ENCODE measurements around the gene NUDT16L1.

Gene NUDT16L1

GRCh38 chr16:4695473-4696171 lies 2.3 kb downstream of the NUDT16L1 start:
- no peak for DNase-seq

DNA sequence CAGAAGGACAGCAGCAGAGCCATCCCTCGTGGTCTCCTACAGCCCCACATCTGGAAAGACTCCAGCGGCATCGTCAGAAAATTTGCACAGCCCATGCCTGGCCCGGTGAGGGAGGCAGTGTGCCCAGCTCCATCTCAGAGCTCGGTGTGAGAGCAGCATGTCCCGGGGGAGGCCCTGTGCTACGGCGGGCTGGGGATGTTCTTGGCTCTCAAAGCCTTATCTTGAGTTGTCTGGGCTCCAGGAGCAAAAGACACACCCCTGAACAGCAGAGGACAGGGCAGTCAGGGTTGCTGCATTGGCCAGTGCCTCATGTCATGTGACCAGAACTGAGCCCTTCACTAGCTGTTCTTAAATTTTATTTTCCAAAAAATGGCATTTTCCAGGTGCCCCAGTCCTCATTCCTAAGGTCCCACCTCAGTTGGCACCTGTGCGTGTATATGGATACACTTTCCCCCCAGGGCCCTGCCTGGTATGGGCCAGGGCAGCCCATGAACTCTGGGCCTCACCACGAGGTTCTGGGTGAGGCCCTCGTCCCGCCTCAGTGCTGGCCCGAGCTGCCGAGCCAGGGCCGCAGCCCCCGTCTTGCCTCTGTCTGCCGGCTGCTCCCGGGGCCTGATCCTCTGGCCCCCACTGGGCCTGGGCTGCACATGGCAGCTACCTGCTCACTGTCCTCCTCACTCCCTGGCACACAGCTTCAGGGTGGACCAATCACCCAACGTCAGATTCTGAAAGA lies 3.0 kb downstream of the NUDT16L1 start:
- DNase-seq = no peak

GRCh38 chr16:4696905-4697847 lies 3.8 kb downstream of the NUDT16L1 start:
- no peak for DNase-seq

DNA sequence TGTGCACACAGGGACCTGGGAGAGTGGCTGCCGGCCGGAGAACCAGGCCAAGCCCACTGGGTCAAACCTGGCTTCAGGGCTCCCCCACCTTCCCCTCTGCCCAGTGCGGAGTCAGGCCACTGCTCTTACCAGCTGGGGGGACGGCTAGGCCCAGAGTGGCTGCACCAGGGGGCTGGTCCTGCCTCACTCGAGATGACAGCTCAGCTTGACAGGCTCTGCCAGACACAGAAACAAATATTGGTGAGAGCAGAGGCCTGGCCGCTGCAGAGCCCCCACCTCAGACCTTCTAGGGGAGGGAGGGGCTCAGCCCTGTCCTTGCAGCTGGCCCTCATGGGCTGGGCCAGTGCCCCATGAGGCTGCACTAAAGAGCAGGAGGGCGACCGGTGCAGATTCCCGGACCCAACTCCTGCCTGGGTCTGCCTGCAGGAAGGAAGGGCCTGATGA lies 4.5 kb downstream of the NUDT16L1 start:
- no peak for DNase-seq

DNA sequence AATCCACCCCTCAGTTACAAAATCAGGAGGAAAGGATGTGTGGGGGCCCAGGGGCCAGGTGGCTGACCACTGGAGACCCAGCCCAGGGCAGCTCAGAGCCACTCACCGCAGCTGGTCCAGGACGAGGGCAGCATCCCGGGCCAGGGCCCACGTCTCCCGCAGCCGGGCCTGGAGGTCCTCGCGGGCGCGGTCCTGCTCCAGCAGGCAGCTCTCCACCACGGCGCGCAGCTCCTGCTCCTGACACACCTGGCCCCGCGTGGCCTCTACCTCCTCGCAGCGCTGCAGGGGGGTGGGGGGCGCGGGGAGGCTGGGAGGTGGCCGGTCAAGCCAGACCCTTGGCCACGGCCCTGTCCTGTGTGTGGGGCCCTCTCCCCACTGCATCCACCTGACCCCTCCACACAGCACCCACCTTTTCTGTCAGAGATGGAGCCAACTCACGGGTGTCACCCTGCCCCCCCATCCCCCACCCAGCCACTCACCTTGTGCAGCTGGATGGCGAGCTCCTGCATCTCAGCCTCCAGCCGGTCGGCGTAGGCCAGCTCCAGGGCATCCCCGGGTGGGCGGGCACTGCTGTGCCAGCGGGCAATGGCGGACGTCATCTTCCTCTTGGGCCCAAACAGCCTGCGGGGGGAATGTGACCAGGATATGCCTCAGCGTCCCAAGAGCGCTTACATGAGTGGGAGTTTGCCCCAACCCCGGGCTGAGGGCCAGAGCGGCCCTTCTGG lies 5.1 kb downstream of the NUDT16L1 start:
- no peak for DNase-seq

DNA sequence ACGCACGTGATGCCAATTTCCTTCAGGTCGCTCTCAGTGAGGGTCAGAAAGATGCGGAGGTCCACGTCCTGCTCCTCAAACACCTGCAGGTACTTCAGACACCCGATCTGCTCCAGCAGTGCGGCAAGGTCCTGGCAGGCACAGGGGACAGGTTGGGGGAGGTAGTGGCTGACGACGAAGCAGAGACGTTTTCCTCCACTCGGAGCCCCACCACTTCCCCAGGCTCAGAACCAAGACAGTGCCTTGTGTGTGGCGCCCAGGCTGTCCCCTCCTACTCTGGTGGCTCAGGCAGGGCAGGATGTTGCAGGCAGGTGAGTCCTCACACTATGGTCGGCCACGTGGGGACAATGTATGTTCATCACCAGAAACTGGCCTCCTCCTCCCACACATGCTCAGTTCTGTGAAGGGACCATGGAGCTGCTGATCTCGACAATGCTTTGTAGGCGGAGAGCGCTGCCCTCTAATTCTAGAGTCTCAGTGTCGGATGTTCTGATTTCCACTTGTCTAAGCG lies 5.7 kb downstream of the NUDT16L1 start:
- no peak for DNase-seq

DNA sequence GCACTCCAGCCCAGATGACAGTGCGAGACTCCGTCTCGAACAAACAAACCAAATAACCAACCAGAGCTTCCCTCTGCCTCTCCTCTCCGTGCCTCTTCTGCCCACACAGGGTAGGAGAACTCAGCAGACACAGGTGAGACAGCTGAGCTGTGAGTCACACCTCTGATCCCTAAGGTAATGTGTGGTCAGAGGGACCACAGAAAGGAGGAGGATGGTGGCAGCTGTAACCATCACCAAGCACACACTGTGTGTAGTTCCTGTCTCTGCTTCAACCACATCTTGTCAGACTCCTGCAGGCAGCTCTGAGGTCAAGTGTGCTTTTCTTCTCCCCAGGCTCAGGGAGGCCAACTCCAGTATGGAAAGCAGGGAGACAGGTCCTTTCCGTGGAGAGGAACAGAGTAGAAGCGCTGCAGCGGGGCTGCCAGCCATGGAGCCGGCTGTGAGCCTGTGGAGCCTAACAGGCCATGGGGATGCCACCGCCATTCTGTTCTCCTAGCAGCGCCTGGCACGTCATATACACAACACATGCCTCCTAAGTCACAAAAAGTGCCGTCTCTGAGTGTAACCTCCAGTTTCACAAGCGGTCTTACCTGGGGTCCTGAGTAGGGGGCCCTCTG lies 7.1 kb downstream of the NUDT16L1 start:
- no peak for DNase-seq

DNA sequence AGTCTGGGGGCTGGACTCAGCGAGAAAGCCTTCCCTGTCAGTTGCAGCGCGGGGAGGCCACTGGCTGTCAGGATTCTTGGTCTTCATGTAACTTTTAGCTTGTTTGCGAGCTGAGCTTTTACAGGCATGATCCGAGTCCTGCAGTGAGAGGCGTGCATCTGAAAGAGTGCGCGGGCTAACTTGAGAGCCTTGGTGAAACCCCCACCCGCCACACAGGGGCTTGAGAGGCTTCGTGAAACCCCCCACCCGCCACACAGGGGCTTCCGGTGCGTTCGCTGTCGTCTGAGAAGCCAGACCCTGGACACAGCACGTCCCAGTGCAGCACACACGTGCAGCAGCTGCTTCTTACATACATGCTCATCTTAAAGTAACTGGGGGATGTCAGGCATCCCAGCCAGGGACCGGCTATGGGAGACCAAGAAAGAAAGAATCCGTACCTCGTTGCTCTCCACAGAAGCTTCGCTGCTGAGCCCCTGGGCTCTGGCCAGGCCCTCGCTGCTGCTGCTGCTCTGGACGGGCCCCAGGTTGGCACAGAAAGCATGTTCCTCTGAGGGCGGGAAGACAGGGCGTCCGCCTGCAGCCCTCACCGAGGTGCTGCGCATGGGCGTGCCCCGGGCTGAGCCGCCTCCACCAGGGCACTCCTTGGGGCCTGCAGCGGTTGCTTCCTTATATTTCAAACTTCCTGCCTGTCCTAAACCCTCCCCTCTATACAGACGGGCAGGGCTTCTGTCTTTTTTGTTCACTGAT lies 7.8 kb downstream of the NUDT16L1 start:
- DNase-seq = no peak

DNA sequence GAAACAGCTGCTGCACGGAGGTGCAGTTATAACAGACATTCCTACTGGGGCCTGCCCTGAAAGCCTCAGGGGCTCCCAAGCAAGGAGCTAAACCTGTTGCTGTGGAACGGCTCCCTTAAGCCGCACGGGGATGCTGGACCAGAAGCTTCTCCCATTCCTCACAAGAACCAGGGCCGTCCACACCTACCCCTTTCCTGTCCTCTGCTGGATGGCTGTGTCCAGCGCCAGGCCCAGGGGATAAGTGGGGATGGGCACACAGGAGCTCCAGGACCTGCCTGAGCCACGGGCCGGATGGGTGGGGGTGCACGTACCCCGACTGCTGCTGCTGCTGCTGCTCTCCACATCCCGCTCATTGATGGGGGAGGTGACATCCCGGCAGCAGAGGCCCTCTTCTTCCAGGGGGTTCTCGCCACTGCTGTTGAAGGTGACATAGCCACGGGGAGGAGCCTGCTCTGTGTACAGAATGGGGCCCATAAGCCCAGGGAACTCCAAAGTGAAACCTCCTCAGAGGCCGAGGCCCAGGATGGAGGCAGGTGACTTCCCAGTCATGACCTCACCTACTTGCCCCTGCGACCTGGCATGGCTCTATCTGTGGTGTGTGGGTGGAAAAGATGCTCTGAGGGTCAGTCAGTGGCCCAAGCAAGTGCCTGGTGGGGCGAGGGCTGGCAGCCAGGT lies 8.6 kb downstream of the NUDT16L1 start:
- no peak for DNase-seq

- no peak for DNase-seq
Observed at GRCh38 chr16:4702466-4702808, 9.1 kb downstream of the NUDT16L1 start.

DNA sequence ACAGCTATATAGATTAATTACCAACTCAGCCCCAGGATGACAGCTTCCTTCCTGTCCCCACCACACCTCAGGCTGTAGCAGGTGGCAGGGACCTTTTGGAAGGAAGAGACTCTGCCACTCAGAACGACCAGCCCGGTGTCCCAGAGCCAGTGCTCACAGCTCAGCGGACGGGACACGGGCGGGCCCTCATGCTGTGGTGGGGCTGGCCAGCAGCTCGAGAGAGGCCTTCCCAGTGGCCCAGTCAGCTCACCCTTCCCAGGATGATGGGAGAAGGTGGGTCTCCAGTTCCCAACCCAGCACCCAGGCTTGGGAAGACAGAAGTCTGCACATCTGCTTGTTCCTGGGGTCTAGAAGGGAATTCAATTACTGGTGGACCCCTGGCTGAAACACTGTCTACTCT lies 10.5 kb downstream of the NUDT16L1 start:
- DNase-seq = no peak

DNA sequence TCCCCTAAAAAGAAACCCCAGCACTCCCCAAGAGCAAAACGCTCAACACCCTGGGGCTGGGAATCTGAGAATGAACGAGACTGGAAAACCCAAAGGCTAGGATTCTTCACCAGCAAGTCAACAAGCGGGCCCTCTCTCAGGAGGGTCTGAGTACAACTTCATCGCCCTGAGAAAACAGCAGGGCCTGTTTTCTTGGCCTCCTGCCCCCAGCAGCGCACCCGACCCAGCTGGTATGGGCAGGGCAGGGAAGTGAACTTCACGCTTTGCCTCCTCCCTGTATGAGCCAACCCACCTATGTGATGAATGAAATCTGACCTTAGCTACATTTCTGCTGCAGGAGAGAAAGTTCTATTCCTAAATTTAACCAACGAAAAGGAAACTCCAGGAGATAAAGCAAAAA lies 11.1 kb downstream of the NUDT16L1 start:
- DNase-seq = no peak

DNA sequence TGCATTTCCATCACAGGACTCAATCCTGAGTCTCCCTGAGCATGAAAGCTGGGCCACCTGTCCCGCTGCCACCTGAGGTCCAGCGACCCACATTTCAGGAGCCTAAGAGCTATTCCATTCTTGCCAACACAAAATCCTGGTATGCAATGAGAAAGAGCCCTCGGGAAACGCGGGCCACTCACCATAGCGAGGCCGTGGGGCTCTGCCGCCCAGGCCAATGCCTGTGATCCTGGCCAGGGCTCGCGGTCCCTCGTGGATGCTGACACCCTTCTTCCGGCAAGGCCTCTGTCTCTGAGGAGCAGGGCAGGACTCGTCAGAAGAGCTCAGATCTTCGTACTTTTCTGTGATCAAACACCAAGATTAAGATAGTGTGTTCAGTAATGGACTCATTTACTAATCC lies 11.6 kb downstream of the NUDT16L1 start:
- no peak for DNase-seq

GRCh38 chr16:4706871-4707270 lies 13.5 kb downstream of the NUDT16L1 start:
- no peak for DNase-seq

GRCh38 chr16:4709481-4709880 lies 16.1 kb downstream of the NUDT16L1 start:
- no peak for DNase-seq

DNA sequence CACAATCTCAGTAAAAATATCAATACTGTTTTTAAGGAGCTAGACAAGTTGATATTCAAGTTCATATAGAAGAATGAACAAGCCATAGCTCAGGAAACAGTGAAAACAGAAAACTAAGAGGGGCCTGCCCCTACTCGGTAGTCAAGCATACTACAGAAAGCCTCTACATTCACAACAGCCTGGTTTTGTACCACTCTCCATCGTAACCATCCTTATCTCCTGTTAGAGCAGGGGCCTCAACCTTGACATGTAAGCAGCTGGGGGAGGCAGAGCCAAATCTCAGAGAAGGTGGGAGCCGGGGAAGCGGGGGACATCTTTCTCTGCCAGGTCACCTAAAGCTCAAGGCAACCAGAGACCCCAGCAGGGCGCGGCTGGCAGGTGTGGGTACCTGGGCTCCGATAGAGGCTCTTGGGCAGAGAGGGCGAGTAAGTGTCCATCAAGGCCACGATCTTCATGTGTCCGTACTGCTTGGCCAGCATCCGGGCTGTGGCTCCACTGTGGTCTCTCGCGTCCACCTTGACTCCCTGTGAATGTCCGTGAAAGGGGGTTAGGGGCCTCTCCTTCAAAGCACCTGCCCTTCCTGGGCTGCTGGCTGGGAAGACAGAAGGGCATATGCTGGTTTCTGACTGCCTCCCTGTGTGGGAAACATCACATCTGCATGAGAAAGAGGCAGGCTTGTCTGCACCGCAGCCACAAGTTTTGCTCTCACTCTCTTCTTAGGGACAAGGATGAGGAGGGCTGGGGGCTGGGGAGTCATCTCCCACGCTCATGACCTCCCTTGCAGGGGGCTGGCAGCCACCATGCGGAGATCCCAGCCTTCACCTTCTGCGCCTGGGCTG lies 20.5 kb downstream of the NUDT16L1 start:
- DNase-seq = no peak

DNA sequence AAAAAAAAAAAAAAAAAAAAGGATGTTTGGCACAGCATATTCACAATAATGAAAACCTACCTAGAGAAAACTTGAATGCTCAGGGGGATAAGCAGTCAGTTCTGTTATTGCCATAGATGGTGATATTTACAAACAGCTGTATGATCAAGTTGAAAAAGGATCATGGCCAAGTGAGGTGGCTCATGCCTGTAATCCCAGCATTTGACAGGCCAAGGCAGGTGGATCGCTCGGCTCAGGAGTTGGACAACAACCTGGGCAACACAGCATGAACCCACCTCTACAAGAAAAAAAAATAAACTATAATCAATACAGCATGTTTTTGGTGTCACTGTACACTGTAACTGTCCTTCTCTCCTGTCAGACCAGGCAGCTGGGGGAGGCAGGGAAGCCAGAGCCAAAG lies 21.6 kb downstream of the NUDT16L1 start:
- DNase-seq = no peak

- DNase-seq = no peak
Observed at GRCh38 chr16:4718466-4718865, 25.1 kb downstream of the NUDT16L1 start.

GRCh38 chr16:4723071-4723767 lies 29.9 kb downstream of the NUDT16L1 start:
- DNase-seq = no peak

All from inflammatory macrophage treated with lipopolysaccharide for 4 hours (primary cell).